Uterus (tissue), 2 donors: ENCODE results near the gene MOB4.

Experiments
- CTCF ChIP-seq, 4 experiments: fragments of 200-600 bp in 2 of 4; fragments of 450-650 bp in 2 of 4; sonication (generic) in 2 of 4; IDR thresholded peaks; one replicate each; pipeline ENCODE4 v1.5.1; 2016 to 2019; ENCODE audit warnings: antibody characterized with exemption in 4 of 4, mild to moderate bottlenecking in 2 of 4, moderate library complexity in 1 of 4
- POLR2A ChIP-seq, 2 donors: fragments of 450-650 bp; IDR thresholded peaks; one replicate each; pipeline ENCODE4 v1.6.1; 2016; ENCODE audit warnings: antibody characterized with exemption in 2 of 2, mild to moderate bottlenecking in 1 of 2, moderate library complexity in 1 of 2

- TF ChIP-seq CTCF (IDR thresholded peaks at IDR 0.05) (no peak), POLR2A (IDR thresholded peaks at IDR 0.05) (no peak)
Observed at GRCh38 chr2:197495433-197496134, 20.3 kb upstream of the MOB4 start.
